Duodenal mucosa (tissue), 2 donors: ENCODE measurements around the gene DUSP6.
"Not testable (repeated sequence)": the region's sequence is repeated elsewhere in the genome, so short reads cannot be mapped to it uniquely, and the experiment has no call there.

Experiments
- H3K27ac ChIP-seq: one replicate; pipeline ENCODE4 v1.7.0; 2013; ENCODE audit warnings: low read depth, low read length
- H3K27me3 ChIP-seq, 2 donors: one replicate each; pipeline ENCODE4 v1.7.0; 2013; ENCODE audit warnings: low read length in 2 of 2, control low read depth in 1 of 2; ENCODE audit not compliant: insufficient read depth in 2 of 2, control insufficient read depth in 1 of 2
- H3K36me3 ChIP-seq, 2 donors: one replicate each; pipeline ENCODE4 v1.7.0; 2013; ENCODE audit warnings: low read length in 2 of 2, control low read depth in 1 of 2; ENCODE audit not compliant: insufficient read depth in 2 of 2, control insufficient read depth in 1 of 2
- H3K4me1 ChIP-seq, 2 donors: one replicate each; pipeline ENCODE4 v1.7.0; 2013; ENCODE audit warnings: low read length in 2 of 2, control low read depth in 1 of 2; ENCODE audit not compliant: insufficient read depth in 2 of 2, control insufficient read depth in 1 of 2
- H3K4me3 ChIP-seq, 2 donors: one replicate each; pipeline ENCODE4 v1.7.0; 2013; ENCODE audit warnings: low read length in 2 of 2, low read depth in 1 of 2
- H3K9ac ChIP-seq, 2 donors: one replicate each; pipeline ENCODE4 v1.7.0; 2013; ENCODE audit warnings: low read length in 2 of 2, low read depth in 1 of 2
- H3K9me3 ChIP-seq, 2 donors: one replicate each; pipeline ENCODE4 v1.7.0; 2013; ENCODE audit warnings: low read length in 2 of 2, control low read depth in 1 of 2; ENCODE audit not compliant: control insufficient read depth in 1 of 2

Gene DUSP6

DNA sequence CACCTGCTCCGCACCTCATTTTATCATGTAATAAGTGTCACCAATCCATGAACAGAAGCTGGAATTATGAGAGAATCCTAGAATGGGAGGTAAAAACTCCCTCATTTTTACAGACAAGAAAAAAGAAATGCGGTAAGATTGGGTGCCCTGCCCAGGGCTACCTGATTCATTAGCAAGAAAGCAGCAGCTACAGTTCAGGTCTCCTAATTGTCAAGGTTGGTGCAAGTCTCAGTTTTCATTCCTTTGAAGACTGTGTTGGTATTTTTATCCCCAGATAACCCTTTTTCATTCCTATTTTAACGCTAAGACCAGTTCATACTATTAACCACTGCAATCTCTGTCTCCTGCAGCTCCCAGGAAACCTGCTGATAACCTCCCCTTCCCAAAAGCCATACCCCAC is 6.9 kb downstream of the DUSP6 start:
- Histone ChIP-seq H3K9ac (no peak overlapping the region), H3K27ac (no peak overlapping the region), H3K4me3 (peak overlapping the region in 1 of 2 donors; percentile 46), H3K27me3 (no peaks in the 10 kb centered on the region), H3K36me3 (peaks cover 10 to 12% of the 10 kb centered on the region in 2 donors), H3K9me3 (no peaks in the 10 kb centered on the region), H3K4me1 (peaks cover 45 to 50% of the 10 kb centered on the region in 2 donors)

DNA sequence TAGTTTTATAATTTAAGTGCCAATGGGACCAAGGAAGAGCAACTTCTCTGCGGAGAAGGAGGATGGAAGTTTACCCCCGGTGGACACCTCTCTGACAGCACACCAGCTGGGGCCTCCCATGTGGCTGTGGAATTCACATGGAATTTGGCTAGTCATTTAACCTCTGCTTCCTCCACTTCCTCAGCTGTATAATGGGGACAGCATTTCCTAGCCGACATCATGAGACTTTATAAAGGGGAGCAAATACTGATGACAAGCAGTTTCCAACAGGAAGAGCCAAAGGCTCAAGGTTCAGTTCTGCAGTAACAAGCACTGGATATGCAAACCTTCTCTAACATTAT is 7.5 kb downstream of the DUSP6 start:
- Histone ChIP-seq H3K4me1 (peaks cover 45 to 49% of the 10 kb centered on the region in 2 donors), H3K4me3 (no peak overlapping the region), H3K27me3 (no peaks in the 10 kb centered on the region), H3K36me3 (peaks cover 10 to 12% of the 10 kb centered on the region in 2 donors), H3K27ac (no peak overlapping the region), H3K9me3 (no peaks in the 10 kb centered on the region), H3K9ac (no peak overlapping the region)

DNA sequence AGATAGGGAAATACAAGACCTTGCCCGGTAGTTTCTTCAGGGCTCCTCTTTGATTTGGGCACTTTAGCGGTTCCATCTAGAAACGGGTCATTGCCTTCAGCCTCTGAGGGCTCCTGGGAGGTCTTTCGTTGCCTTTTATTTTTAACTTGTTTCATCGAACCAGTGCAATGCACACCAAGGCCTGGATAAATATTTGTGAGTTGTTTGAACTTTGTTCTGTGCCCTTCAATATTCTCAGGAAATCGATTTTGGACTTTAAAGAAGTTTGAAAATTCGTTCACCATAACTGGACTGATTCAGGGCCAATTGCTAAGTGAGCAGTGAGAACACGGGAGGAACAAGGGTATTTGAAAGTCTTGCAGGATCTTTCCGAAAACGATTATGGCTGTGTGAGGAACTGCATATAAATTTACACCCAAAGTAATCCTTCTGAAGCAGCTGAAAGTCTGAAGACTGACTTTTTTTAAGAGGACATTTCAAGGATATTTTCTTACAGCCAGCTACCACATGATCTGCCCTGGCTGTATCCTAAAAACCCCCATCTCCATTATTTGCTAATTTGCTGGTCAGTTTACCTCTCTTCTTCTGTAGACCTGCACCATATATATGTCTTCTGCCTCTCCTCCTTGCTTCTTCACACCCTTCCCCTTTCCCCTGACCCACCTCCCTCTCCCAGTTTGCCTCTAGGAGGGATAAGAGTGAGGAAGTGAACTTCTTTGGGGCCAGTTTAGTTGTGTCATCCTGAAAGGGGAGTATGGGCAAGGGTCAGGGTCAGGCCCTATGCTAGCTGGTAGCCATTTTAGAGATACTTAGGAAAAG is 8.0 kb downstream of the DUSP6 start:
- H3K27me3 ChIP-seq: no peaks in the 10 kb centered on the region
- H3K4me1 ChIP-seq: peaks cover 42 to 45% of the 10 kb centered on the region in 2 donors
- no peaks in the 10 kb centered on the region for H3K9me3 ChIP-seq
- H3K36me3 ChIP-seq: peaks cover 10 to 12% of the 10 kb centered on the region in 2 donors
- H3K4me3 ChIP-seq: no peak overlapping the region
- no peak overlapping the region for H3K27ac ChIP-seq
- H3K9ac ChIP-seq: no peak overlapping the region

DNA sequence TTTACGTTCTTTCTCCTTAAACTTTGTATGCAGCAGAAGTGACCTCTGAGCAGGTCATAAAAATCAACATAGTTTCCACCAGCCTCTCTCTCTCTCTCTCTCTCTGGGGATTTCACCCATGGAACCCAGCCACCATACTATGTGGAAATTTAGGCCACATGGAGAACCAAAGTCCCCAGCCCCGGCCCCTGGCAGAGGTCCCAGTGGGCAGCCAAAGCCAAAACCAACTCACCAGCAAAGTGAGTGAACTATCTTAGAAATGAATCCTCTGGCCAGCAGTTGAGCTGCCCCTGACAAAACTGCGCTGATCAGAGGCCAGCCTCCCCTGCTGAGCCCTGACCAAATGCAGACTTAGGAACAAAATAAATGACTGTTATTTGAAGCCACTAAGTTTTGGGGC is 9.2 kb downstream of the DUSP6 start:
- H3K4me1 ChIP-seq: peaks cover 36% of the 10 kb centered on the region in 2 donors
- peaks cover 0 to 6% of the 10 kb centered on the region in 2 donors for H3K36me3 ChIP-seq
- H3K27me3 ChIP-seq: no peaks in the 10 kb centered on the region
- no peak overlapping the region for H3K27ac ChIP-seq
- H3K4me3 ChIP-seq: no peak overlapping the region
- no peaks in the 10 kb centered on the region for H3K9me3 ChIP-seq
- H3K9ac ChIP-seq: no peak overlapping the region

DNA sequence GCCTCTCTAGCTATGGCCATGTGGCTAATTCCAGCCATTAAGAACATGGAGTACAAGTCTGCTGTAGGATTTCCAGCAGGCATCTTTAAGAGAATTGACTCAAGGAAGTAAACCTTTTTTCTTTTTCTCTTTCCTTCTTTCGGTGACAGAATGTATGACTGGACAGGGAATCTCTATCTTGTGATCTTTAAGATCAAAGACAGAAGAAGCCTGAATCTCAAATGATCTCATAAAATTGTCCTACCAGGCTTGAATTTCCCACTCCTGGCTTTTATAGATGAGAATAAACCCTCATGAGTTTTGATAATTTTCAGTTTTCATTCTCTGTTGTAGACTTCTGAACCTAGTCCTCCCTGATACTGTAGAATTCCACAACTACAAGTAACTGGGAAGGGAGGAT is 11.4 kb downstream of the DUSP6 start:
- H3K9me3 ChIP-seq: no peaks in the 10 kb centered on the region
- H3K4me1 ChIP-seq: peaks cover 18% of the 10 kb centered on the region in 2 donors
- H3K27ac ChIP-seq: no peak overlapping the region
- no peaks in the 10 kb centered on the region for H3K36me3 ChIP-seq
- H3K9ac ChIP-seq: no peak overlapping the region
- no peak overlapping the region for H3K4me3 ChIP-seq
- H3K27me3 ChIP-seq: no peaks in the 10 kb centered on the region

DNA sequence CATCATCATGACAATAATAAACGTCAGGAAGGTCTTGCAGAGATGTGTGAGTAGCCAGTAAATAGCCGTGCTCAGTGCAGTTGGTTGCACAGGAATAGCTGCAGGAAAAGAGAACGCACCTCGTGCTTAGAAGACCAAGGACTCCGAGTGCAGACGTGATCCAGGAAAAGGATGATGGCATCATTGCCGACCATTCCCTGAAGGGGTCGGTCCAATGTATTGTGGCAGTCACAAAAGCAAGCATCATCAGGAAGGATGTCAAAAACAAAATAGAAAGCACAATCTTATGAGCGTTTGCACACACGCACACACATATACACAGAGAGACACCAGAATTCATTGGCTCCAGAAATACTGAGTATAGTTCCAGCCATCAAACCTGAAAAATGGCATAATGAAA is 12.8 kb downstream of the DUSP6 start:
- no peak overlapping the region for H3K4me3 ChIP-seq
- no peaks in the 10 kb centered on the region for H3K9me3 ChIP-seq
- no peak overlapping the region for H3K27ac ChIP-seq
- no peaks in the 10 kb centered on the region for H3K27me3 ChIP-seq
- H3K36me3 ChIP-seq: no peaks in the 10 kb centered on the region
- H3K9ac ChIP-seq: no peak overlapping the region
- peaks cover 5% of the 10 kb centered on the region in 2 donors for H3K4me1 ChIP-seq

DNA sequence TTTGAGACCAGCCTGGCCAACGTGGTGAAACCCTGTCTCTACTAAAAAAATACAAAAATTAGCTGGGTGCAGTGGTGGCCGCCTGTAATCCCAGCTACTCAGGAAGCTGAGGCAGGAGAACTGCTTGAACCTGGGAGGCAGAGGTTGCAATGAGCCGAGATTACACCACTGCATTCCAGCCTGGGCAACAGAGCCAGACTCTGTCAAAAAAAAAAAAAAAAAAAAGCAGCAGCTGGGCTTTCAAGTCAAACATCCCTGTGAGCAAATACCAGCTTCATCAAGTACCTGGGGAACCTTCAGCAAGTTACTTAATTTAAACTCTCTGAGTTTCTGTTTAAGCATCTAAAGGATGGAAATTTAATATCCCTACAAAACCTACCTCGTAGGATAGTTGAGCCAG is 15.2 kb downstream of the DUSP6 start:
- not testable (repeated sequence) for H3K9me3 ChIP-seq, H3K9ac ChIP-seq

DNA sequence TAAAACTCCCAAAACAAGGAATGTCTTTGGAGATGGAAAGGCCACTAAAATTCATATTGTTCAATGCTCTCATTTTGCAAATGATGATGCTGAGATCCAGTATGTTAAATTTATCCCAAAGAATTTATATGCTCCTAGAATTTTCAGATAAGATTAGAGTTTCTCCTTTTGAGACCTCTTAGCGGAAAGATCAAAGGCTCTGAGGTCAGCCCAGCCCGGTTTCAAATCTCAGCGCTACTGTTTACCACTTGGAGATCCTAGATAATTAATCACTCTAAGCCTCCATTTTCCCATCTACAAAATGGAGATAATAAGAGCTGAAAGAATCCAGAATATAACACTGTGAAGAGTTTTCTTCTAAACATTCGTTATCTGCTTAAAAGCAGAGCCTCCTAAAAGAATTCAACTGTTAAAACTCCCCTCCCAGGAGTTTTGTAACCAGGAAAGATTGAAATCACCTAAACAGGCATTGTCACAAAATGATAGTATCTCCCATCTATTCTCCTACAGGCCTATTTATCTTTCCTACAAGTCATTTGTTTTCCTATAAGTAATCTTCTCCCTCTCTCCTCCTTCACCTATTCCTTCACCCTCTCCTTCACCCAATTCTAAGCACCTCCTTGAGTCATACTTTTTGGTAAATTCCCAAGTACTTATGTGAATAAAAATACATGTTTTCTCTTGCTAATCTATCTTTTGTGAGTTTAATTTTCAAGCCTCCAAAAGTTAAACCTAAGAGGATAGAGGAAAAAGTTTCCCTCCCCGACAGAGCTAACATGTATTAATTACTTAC is 16.7 kb downstream of the DUSP6 start:
- H3K27ac ChIP-seq: no peak overlapping the region
- H3K4me3 ChIP-seq: no peak overlapping the region
- H3K36me3 ChIP-seq: no peaks in the 10 kb centered on the region
- H3K9me3 ChIP-seq: no peaks in the 10 kb centered on the region
- peaks cover 7% of the 10 kb centered on the region in 2 donors for H3K4me1 ChIP-seq
- no peaks in the 10 kb centered on the region for H3K27me3 ChIP-seq
- H3K9ac ChIP-seq: no peak overlapping the region

More for the DNA sequence above, 15.2 kb downstream of the DUSP6 start:
- H3K4me1 ChIP-seq, H3K27me3 ChIP-seq, H3K4me3 ChIP-seq, H3K27ac ChIP-seq, H3K36me3 ChIP-seq: not testable (repeated sequence)

DNA sequence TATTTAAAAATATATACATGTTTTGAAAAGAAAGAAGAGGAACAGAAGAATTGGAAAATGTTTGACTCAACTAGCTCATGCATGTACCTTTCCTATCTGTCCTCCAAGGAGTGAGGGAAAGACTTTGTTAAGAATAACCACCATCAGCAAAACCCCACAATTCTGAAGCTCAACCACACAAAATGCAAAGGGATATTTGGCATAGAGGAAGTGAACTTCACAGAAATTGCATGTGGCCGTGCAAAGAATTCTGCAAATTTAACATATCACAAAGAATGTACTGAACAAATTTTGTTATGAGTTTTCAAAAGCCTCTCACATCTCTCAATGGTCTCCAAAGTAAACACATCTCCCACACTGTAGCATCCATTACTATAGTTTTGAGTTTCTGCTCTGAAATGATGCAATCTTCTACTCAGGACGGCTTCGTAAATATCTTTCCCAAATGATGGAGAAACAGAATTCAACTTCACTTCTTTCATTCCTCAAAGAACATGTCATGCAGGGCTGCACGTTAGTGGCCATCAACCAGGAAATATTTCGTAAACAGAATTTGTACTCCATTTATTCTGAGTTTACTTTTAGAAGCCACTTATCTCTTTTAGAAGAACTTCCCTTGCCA is 17.6 kb downstream of the DUSP6 start:
- no peaks in the 10 kb centered on the region for H3K27me3 ChIP-seq
- H3K4me1 ChIP-seq: peaks cover 7% of the 10 kb centered on the region in 2 donors
- no peak overlapping the region for H3K27ac ChIP-seq
- H3K36me3 ChIP-seq: no peaks in the 10 kb centered on the region
- H3K9me3 ChIP-seq: no peaks in the 10 kb centered on the region
- no peak overlapping the region for H3K4me3 ChIP-seq
- no peak overlapping the region for H3K9ac ChIP-seq
